ENCODE results near the gene GRIA4. TPM values are rescaled to one million over a fixed set of nuclear protein-coding genes. Genes with fewer than 3 reads are reported as not detected.

The GRIA4 gene
- total RNA-seq, 1 experiment from 2014 or later = not detected

DNA sequence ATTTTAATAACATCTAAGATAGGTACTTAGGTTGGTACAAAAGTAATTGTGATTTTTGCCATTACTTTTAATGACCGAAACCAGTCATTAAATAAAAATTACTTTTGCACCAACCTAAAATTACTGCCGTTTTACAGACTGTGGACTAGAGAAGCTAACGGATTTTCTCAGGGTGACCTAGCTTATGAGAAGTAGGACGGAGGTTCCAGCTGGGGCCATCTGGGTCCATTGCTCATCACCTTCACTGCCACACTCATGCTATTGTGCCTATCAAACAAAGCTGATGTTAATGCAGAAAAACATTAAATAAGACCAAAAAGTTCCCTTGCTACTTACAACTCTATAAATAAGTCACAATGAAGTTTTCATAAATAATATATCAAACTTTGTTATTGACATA is 38.9 kb downstream of the GRIA4 start:
- Histone ChIP-seq H3K4me3 (ENCODE audit: low read depth, low read length, poor library complexity, severe bottlenecking) (no peak overlapping the region), H3K4me1 (ENCODE audit: insufficient read depth, low read length, poor library complexity, severe bottlenecking) (no peaks in the 10 kb centered on the region), H3K27me3 (replicated peaks; ENCODE audit: insufficient read depth, low read depth, low read length, poor library complexity) (no peaks in the 10 kb centered on the region), H3K9me3 (ENCODE audit: low read depth, low read length, poor library complexity, severe bottlenecking) (no peaks in the 10 kb centered on the region), H3K36me3 (ENCODE audit: insufficient read depth, low read length, poor library complexity, severe bottlenecking) (no peaks in the 10 kb centered on the region), H3K27ac (ENCODE audit: low read depth, low read length, poor library complexity, severe bottlenecking) (no peak overlapping the region)
- TF ChIP-seq, protein P1, sequence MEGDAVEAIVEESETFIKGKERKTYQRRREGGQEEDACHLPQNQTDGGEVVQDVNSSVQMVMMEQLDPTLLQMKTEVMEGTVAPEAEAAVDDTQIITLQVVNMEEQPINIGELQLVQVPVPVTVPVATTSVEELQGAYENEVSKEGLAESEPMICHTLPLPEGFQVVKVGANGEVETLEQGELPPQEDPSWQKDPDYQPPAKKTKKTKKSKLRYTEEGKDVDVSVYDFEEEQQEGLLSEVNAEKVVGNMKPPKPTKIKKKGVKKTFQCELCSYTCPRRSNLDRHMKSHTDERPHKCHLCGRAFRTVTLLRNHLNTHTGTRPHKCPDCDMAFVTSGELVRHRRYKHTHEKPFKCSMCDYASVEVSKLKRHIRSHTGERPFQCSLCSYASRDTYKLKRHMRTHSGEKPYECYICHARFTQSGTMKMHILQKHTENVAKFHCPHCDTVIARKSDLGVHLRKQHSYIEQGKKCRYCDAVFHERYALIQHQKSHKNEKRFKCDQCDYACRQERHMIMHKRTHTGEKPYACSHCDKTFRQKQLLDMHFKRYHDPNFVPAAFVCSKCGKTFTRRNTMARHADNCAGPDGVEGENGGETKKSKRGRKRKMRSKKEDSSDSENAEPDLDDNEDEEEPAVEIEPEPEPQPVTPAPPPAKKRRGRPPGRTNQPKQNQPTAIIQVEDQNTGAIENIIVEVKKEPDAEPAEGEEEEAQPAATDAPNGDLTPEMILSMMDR (conservative IDR thresholded peaks at IDR 0.05; ENCODE audit: low read depth, low read length) = no peak
- no peak for TF ChIP-seq EZH2 (IDR thresholded peaks at IDR 0.05; ENCODE audit: borderline replicate concordance, low read depth, low read length, poor library complexity, severe bottlenecking)
- ChIA-PET POLR2A (ENCODE audit: low non-redundant PET) (no interaction called here), CTCF (no interaction called here)
- no peak for DNase-seq (ENCODE audit: low spot score)
- BruUV-seq (replicated peaks) = no TSS peak
- intact Hi-C loops (cut with micrococcal nuclease; ENCODE audit: unreplicated experiment) = no loop called here

DNA sequence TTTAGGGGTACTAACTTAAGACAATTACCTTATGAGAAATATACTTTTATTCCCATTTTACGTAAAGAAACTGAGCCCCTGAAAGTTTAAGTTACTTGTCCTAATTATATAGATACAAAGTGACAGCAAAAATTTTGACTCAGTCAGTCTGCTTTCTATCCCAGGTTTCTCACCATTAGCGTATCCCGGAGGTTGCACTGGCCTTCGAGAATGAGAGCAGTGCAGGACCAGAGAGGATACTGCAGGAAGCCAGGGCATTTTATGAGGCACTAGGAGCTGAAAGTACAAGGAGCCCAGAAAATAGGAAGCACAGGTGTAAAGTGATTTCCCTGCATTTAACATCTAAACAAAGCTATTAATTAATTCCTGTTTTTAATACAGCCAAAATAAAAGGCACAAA is 55.4 kb downstream of the GRIA4 start:
- no TSS peak for BruUV-seq (replicated peaks)
- no peak overlapping the region for H3K4me3 ChIP-seq (ENCODE audit: low read depth, low read length, poor library complexity, severe bottlenecking)
- no peak overlapping the region for H3K27ac ChIP-seq (ENCODE audit: low read depth, low read length, poor library complexity, severe bottlenecking)
- H3K9me3 ChIP-seq (ENCODE audit: low read depth, low read length, poor library complexity, severe bottlenecking) = no peaks in the 10 kb centered on the region
- POLR2A ChIA-PET (ENCODE audit: low non-redundant PET) = no interaction called here
- CTCF ChIA-PET = no interaction called here
- TF ChIP-seq, protein P1 (conservative IDR thresholded peaks at IDR 0.05; ENCODE audit: low read depth, low read length) = no peak
- H3K4me1 ChIP-seq (ENCODE audit: insufficient read depth, low read length, poor library complexity, severe bottlenecking) = no peaks in the 10 kb centered on the region
- intact Hi-C loops (cut with micrococcal nuclease; ENCODE audit: unreplicated experiment) = no loop called here
- no peaks in the 10 kb centered on the region for H3K36me3 ChIP-seq (ENCODE audit: insufficient read depth, low read length, poor library complexity, severe bottlenecking)
- peaks cover 4% of the 10 kb centered on the region for H3K27me3 ChIP-seq (replicated peaks; ENCODE audit: insufficient read depth, low read depth, low read length, poor library complexity)
- DNase-seq (ENCODE audit: low spot score) = no peak

DNA sequence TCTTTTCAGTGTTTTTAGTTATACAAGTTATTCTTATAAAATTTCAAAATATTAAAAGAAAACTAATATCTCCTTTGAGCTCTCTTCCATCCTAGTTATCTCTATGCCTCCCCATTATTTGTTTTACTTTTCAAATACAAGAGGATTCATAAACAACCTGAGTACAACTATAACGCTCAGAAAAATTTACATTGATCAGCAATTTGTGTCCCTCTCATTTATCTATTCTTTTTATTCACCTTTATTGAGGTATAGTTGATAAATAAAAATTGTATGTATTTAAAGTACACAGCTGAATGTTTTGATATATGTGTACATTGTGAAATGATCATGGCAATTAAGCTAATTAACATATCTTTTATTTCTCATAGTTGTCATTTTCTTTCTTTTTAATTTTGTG is 57.6 kb downstream of the GRIA4 start:
- TF ChIP-seq, protein P1 (conservative IDR thresholded peaks at IDR 0.05; ENCODE audit: low read depth, low read length) = no peak
- no peak for TF ChIP-seq EZH2 (IDR thresholded peaks at IDR 0.05; ENCODE audit: borderline replicate concordance, low read depth, low read length, poor library complexity, severe bottlenecking)
- intact Hi-C loops (cut with micrococcal nuclease; ENCODE audit: unreplicated experiment) = no loop called here
- Histone ChIP-seq H3K27ac (ENCODE audit: low read depth, low read length, poor library complexity, severe bottlenecking) (no peak overlapping the region), H3K27me3 (replicated peaks; ENCODE audit: insufficient read depth, low read depth, low read length, poor library complexity) (peaks cover 4% of the 10 kb centered on the region), H3K4me3 (ENCODE audit: low read depth, low read length, poor library complexity, severe bottlenecking) (no peak overlapping the region), H3K36me3 (ENCODE audit: insufficient read depth, low read length, poor library complexity, severe bottlenecking) (no peaks in the 10 kb centered on the region), H3K4me1 (ENCODE audit: insufficient read depth, low read length, poor library complexity, severe bottlenecking) (no peaks in the 10 kb centered on the region), H3K9me3 (ENCODE audit: low read depth, low read length, poor library complexity, severe bottlenecking) (no peaks in the 10 kb centered on the region)
- CTCF ChIA-PET = no interaction called here
- DNase-seq (ENCODE audit: low spot score) = no peak
- POLR2A ChIA-PET (ENCODE audit: low non-redundant PET) = no interaction called here
- BruUV-seq (replicated peaks) = no TSS peak

Data from A673 (cell line).